ENCODE measurements around the gene TMEM51.

Gene TMEM51

DNA sequence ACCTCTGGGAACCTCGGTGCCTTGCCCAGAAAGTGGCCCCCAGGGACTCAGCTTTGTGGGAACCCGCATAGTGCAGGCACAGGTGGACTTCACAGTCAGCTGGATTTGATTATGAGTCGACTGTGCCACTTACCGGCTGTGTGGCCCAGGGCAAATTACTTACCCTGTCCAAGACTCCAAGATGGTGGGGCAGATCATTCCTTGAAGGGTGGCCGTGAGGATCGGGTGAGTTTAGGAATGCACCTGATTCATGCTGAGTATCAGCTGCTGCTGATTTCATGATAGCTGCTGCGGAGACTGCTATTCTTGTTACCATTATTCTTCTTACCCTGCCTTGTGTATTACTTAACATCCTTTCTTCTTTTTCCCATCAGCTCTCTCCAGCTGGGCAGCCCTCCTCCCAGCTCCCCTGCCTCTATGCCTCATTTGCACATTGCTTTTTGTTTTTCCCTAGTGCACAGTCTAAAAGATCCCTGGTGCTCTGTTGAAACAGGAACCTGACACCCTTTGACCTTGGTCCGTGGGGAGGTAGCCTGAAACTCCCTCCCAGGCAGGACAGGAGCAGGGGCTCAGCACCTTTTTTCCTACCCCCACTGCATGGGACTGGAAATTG, 53.0 kb downstream of the TMEM51 start:
- intact Hi-C loops (cut with DNase I) = no loop called here
- DNase-seq = no peak

DNA sequence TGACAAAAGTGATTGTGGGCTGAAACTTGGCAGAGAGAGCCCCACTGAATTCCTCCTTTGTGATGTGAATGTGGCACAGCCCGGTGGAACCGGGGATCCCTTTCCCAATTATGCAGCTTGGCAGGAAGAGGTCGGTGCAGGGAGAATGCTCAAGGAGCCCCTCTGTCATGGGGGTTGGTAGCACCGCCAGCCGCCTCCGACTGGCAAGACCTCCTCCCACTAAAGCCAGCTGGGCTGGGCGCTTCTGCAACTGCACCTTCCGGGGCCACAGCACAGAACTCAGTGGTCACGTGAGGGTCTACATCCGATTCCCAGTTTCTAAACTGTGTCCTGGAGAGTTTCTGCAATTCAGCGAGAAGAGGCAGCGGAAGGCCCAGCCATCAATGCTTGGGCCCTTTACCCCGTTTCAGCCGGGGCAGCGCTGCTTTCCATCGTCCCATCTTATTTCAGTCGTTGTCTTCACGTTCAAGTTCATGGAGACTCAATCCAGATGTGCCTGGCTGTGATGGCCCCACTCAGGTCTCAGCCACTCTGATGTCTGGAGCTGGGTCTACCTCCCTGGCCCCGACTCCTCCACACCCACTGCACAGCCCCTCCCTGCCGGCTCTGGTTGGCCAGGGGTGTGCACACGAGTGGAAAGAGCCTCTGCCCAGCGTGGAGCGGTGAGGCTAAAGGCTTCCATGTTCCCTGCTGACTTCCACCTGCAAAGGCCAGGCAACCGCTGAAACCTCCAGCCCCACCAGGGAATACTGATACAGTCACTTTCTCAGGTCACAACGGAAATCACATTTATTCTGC, 53.7 kb downstream of the TMEM51 start:
- DNase-seq = peak in 35 of 42 donors; percentile 9 to 74 (median 44)

DNA sequence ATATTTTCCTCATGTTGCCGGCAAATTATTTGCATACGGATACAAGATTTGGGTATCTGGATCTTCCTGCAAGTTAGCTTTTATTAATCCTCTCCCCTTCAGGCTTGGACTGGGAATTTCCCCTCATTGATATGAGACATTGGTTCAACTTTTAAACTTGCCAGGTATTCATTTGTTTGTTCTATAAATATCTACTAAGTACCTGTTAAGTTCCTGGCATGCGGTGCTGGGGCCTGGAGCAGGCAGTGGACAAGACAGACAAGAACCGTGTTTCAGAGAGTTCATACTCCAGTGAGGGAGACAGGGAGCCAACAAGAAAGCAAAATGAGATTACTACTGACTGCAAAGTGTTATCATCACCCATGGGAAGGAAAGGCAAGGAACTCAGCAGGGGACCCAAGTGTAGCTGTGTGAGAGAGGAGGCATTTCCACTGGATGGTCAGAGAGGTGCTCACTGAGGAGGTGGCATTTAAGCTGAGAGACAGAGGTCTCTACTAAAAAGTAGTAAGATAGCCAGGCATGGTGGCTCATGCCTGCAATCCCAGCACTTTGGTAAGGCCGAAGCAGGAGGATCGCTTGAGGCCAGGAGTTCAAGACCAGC, 54.4 kb downstream of the TMEM51 start:
- no peak for DNase-seq
- intact Hi-C loops (cut with DNase I) = no loop called here

More for the DNA sequence above, 53.7 kb downstream of the TMEM51 start:
- intact Hi-C loops (cut with DNase I) = no loop called here

DNA sequence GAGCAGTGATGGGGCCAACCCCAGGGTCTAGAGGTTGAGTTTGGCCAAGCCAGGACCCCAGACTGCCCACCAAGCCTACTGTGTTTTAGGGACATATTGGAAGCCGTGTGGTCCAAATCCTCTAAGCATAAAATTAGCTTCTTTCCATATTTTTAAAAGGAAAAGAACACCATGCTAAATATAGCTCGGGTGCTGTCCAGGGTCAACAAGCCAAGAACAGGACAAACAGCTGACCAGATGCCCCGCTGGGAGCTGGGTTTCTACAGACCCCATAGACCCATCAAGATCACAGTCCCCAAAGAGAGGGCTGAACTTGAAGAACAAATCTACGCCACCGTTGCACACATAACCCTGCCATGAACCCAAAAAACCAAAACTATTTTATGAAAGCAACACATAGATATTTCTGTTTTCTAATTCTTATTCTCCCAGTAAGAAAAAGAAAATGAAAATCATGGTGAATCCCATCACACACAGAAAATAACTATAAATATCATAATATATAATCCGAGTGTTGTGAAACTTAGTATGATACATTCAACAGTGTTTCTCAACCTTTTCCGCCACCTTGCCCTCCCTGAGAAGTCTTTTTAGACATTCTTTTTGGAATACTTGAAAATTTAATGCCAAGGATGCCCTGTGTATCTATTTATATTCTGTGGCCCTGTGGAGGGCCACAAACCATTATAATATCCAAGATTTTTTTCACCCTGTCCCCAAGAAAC, 57.3 kb downstream of the TMEM51 start:
- intact Hi-C loops (cut with DNase I) = no loop called here
- peak in 1 of 42 donors; percentile 3 for DNase-seq

DNA sequence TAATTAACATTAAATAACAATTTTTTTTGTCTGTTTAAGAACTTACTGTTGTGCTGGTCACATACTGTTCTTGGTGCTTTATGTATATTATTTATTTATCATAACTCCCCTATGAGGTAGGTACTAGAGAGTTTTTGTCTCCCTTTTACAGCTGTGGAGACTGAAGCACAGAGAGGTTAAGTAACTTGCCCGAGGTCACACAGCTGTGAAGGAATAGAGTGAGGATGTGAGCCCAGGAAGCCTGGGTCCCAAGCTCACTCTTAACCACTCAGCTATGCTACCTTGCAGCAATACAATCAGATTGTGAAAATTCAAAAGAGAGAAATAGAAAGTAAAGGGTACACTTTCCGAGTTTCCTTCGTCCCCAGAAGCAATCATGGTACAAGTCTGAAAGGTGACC, 57.9 kb downstream of the TMEM51 start:
- DNase-seq = no peak
- intact Hi-C loops (cut with DNase I) = no loop called here

DNA sequence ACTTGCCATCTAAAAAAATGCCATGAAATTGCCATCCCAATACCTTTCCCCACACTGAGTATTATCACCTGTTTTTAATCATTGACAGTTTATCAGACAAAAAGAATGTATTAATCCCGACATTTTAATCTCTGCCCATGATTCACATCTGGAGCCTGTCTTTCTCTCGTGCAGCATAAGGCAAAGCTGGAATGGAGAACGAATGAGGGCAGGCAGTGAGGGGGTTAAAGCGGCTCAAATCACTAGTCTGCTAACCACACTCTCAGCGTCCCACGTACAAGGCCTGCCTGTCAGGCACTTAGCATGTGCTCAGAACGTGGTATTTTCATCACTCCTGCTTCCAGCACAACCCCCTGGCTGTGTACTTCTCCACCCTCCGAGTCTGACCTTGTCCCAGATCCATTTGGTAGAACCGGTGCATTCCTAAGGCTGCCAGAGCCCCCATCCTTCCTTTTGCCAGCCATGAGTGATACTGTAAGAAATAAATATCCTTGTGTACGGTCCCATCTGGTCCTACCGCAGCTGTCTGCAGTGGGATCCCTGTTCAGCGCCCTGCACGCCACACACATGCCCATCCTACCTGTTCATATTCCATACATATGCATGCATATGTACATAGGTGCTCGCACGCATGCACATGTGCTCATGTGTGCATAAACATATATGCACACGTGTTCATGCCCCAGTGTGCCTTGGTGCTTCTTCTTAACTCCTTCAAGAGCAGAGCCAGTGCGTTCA, 58.8 kb downstream of the TMEM51 start:
- intact Hi-C loops (cut with DNase I) = no loop called here
- peak in 9 of 42 donors; percentile 10 to 28 (median 21) for DNase-seq

DNA sequence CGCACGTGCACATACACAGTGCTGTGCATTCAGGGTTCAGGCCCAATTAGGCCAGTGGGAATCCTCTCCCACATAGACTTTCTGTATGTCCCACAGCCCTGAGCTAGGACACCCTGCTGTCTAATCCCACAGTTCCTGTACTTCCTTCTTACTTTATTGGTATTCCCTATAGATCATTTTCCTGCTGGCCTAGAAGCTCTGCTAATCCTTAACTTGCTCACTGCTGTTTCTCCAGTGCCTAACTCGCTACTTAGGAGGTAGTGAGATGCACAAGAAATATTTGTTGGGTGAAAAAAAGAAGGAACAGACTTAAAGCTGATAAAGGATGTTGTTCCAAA, 59.4 kb downstream of the TMEM51 start:
- intact Hi-C loops (cut with DNase I) = no loop called here
- no peak for DNase-seq

DNA sequence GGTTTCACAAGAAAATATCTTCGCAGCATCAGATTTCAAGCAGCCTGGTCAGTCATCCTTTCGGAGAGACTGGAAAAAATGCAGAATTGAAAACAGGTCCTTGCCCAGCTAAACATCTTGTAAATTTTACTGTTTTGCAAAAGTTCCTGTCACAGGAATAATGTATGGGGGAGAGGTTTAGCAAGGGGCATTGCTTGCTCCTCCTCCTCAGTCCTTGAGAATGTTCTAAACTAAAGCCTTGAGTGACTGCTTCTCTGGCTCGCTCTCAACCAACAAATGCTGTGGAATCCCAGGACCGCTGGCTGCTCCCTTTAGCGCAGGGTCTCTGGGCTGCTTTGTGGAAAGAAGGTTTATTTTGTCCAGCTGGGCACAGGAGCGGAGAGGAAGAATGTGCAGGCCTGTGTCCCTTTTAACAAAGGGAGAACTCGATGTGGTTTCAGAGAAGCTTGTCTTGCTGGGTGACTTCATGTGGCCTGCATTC, 59.8 kb downstream of the TMEM51 start:
- peak in 1 of 42 donors; percentile 13 for DNase-seq
- intact Hi-C loops (cut with DNase I) = no loop called here

DNA sequence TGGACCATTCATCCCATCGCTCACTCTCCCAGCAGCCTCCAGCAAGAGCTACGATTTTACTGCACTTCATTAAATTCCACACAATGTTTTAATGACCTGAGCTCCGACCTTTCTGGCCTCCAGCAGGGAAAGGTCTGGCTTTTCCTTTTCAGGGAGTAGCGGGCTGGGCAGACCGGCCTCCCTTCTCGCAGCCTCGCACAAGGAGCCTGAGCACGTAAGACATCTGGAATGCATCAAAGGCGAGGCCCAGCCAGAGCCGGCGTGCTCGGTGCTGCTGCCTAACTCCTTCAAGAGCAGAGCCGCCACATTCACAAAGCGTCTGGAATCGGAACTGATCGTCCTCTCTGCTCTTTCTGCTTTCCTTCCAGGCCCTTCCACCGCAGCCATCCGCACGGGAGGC, 61.0 kb downstream of the TMEM51 start:
- intact Hi-C loops (cut with DNase I) = no loop called here
- no peak for DNase-seq

DNA sequence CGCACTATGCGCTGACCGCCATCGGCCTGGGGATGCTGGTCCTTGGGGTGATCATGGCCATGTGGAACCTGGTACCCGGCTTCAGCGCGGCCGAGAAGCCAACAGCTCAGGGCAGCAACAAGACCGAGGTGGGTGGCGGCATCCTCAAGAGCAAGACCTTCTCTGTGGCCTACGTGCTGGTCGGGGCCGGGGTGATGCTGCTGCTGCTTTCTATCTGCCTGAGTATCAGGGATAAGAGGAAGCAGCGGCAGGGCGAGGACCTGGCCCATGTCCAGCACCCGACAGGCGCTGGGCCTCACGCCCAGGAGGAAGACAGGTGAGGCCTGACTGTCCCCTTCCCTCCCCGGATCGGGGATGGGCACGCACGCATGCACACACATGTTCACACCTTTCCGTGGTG, 61.6 kb downstream of the TMEM51 start:
- DNase-seq = no peak
- intact Hi-C loops (cut with DNase I) = no loop called here

DNA sequence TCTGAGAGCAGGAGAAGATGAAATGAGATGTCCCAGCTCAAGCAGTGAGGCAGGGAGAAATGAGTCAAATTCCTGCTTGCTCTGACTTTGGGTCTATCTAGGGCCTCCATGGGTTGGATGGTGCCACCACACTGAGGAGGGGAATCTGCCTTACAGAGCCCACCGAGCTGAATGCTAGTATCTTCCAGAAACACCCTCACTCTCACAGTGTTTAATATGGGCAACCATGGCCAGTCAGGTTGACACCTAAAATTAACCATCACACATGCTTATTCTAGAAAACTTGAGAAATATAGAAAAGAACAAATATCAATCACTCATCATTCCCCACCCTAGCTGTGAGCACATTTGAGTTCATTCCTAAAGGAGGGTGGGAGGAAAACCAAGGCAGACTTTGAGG, 64.1 kb downstream of the TMEM51 start:
- DNase-seq = no peak
- intact Hi-C loops (cut with DNase I) = no loop called here

DNA sequence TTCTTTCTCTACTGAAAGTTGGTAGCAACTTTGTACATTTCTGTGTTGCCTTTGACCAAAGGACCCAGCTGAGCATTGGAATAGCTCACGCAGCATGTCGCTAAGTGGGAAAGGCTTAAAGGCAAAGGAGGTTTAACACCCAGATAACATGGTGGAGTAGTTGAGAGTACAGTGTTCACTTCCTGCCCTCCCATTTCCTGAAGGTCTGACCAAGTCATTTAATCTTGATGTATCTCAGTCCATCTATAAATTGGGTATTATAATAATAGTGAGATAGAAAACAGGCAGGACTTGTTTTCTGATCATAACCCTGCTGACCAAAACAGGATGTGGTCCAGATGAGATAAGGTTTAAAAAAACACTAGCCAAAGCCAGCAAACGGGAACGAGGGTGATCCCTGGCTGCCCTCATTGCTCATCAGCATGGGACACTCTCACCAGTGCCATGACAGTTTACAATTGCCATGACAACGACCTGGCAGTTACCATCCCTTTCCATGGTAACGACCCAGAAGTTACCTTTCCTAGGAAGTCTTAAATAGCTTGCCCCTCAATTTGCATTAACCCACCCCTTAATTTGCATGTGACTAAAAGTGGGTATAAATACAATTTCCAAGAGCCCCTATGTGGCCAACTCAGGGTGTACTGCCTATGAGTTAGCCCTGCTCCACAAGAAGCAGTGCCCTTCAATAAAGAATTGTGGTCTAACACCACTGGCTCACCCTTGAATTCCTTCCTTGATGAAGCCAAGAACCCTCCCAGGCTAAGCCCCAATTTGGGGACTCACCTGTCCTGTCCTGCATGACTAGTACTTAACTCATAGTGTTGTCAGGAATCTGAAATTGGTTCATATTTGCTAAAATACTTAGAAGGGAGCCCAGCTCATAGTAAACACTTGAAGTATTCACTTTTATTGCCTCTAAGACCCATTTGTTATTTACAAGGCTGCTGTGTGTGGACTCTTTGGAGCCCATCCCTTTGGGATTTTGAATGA, 65.0 kb downstream of the TMEM51 start:
- intact Hi-C loops (cut with DNase I) = no loop called here
- DNase-seq = no peak

DNA sequence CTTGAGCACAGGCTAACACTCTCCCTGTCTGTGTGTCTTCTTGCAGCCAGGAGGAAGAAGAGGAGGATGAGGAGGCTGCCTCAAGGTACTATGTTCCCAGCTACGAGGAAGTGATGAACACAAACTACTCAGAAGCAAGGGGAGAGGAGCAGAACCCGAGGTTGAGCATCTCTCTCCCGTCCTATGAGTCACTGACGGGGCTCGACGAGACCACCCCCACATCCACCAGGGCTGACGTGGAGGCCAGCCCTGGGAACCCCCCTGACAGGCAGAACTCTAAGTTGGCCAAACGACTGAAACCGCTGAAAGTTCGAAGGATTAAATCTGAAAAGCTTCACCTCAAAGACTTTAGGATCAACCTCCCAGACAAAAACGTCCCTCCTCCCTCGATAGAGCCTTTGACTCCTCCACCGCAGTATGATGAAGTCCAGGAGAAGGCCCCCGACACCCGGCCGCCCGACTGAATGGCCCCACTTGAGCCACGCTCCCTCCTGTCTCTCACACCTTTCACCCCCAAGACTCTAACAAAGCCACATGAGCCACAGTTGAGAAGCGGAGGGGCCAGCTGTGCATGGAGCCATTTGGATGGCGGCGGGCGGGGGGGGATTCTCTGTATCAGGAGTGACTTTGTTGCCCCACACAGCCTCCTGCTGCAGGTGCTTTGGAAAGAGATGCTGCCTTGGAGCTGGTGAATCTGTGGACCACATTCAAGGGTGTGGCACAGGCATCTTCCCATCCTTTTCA, 65.9 kb downstream of the TMEM51 start:
- intact Hi-C loops (cut with DNase I) = no loop called here
- DNase-seq = no peak

DNA sequence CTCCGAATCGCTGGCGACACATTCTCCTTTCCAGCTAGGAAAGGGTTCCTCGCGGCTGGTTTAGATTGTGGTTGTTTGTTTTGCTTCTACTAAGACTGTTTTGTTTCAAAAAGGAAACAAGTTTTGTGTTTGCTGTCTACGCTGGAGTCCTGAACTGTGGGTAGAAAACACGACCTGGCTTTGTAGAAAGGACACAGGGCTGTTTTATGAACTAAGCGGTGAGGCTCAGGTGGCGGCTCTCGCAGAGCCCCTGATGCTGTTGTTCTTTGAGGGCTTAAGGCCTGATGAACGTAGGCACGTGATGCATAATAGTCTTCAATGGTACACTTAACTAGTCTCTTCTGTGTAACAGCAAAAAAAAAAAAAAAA, 66.5 kb downstream of the TMEM51 start:
- no peak for DNase-seq
- intact Hi-C loops (cut with DNase I) = no loop called here

DNA sequence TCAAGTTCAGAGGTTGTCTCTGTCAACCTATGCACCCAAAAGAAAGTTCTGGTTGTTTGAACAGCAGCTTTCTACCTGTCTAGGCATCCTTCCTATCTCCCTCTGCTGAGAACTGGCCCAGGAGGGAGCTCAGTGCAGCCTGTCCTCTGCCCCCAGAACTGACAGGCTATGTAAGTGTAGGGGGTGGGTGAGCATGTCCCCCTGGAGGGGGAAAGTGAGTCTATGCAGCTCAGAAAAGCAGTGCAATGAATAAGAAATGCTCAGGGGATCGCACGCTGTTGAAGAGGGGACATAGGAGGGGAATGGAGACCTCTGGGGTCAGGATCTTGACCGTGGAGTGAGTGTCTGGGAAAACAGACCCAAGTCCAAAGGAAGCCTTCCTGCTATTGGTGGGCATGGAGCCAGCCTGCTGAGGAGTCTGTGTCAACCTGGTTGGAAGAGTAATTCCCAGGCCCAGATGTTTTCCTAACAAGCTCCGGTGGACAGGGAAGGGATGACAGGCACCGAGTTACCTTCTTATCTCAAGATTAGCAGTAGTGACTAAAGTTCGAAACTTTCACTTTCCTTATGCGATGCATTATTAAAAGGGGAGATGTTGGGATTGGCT, 67.4 kb downstream of the TMEM51 start:
- DNase-seq = no peak
- intact Hi-C loops (cut with DNase I) = no loop called here

DNA sequence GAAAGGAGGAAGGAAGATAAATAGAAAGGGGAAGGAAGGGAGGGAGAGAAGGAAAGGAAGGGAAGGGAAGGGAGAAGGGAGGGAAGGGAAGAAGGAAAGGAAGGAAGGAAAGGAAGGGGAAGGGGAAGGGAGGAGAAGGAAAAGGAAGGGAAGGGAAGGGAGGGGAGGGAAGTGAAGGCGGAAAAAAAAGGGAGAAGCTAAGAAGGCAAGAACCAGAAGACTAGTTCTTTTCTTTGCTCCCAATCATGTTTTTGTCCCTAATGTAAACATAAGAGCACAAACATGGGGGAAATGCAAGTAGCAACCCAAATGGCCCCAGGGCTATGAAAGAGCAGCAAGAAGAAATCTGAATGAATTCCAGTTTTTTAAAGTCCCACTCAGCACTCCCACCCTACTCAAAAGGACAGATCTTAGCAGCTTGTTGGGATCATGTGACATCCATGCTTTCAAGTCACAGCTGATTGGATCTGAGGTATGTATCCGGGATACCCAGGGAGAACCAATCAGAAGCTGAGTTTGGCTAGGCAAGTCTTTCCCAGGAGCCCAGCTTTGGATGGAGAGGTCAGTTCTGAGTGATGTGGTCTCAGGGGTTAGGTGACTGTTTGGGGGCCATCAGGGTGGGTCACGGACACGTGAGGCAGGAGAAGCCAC, 69.2 kb downstream of the TMEM51 start:
- no peak for DNase-seq
- intact Hi-C loops (cut with DNase I) = no loop called here

All from head of caudate nucleus (tissue), 42 donors.